HG03103 (cell line): ENCODE data around the gene ANKRD20A1.
"Not testable (repeated sequence)": the region's sequence is repeated elsewhere in the genome, so short reads cannot be mapped to it uniquely, and the experiment has no call there.

ENCODE experiments used
- ATAC-seq: cut with Tn5 transposase; IDR thresholded peaks from one replicate; pipeline ENCODE4 v1.9.1; 2021; ENCODE audit warnings: low read depth; ENCODE audit not compliant: unreplicated experiment

The ANKRD20A1 gene

GRCh38 chr9:67858871-67859270 is at the start of gene ANKRD20A1:
ANKRD20A1 (plus strand) TSS chr9:67858931; CDS start chr9:67859427, 496 bp downstream.
- ATAC-seq: not testable (repeated sequence)

- ATAC-seq: not testable (repeated sequence)
Measured at GRCh38 chr9:67832088-67832487, 26.6 kb upstream of the ANKRD20A1 start.
